ENCODE data around the gene IFNL3.

IFNL3 gene

GRCh38 chr19:39212375-39212742 lies 32.4 kb downstream of the IFNL3 start:
- DNase-seq, result no peak

- no peak for DNase-seq
Observed at GRCh38 chr19:39211731-39212374, 33.0 kb downstream of the IFNL3 start.

- DNase-seq, result no peak
Observed at GRCh38 chr19:39209196-39209595, 35.6 kb downstream of the IFNL3 start.

GRCh38 chr19:39208175-39208795 lies 36.5 kb downstream of the IFNL3 start:
- no peak for DNase-seq

- DNase-seq, result no peak
Observed at GRCh38 chr19:39207293-39207836, 37.4 kb downstream of the IFNL3 start.

- DNase-seq, result no peak
Observed at GRCh38 chr19:39206122-39206521, 38.7 kb downstream of the IFNL3 start.

- DNase-seq, result no peak
Observed at GRCh38 chr19:39205449-39205764, 39.4 kb downstream of the IFNL3 start.

GRCh38 chr19:39203372-39204341 lies 41.1 kb downstream of the IFNL3 start, which contains the start of gene SYCN:
Gene SYCN (minus strand): TSS chr19:39204263. CDS start chr19:39204254, 9 bp downstream.
- no peak for DNase-seq

- DNase-seq, result no peak
Observed at GRCh38 chr19:39202998-39203355, 41.8 kb downstream of the IFNL3 start.

- DNase-seq, result no peak
Observed at GRCh38 chr19:39200803-39201115, 44.0 kb downstream of the IFNL3 start.

GRCh38 chr19:39200066-39200802 lies 44.6 kb downstream of the IFNL3 start:
- no peak for DNase-seq

- peak; percentile 37 for DNase-seq
Observed at GRCh38 chr19:39199025-39199424, 45.8 kb downstream of the IFNL3 start.

GRCh38 chr19:39197808-39198207 lies 47.0 kb downstream of the IFNL3 start:
- DNase-seq, result no peak

GRCh38 chr19:39196860-39197562 lies 47.8 kb downstream of the IFNL3 start, which contains the start of gene NCCRP1:
Gene NCCRP1 (plus strand): TSS chr19:39196964. CDS start chr19:39196983, 19 bp downstream.
- no peak for DNase-seq

- DNase-seq, result no peak
Observed at GRCh38 chr19:39196320-39196719, 48.5 kb downstream of the IFNL3 start.

- DNase-seq, result no peak
Observed at GRCh38 chr19:39195755-39196154, 49.1 kb downstream of the IFNL3 start.

- no peak for DNase-seq
Observed at GRCh38 chr19:39194832-39195542, 49.8 kb downstream of the IFNL3 start.

GRCh38 chr19:39193803-39194202 lies 51.0 kb downstream of the IFNL3 start:
- DNase-seq, result no peak

All from SHP77 treated with DMSO at 0.1 percent for 48 hours (cell line).